SIG-M5 (cell line): Measurements from ENCODE around the gene ITPA.
A peak's percentile ranks its signal among the peaks of the same experiment; 100 is the strongest.
"Not testable (repeated sequence)": the region's sequence is repeated elsewhere in the genome, so short reads cannot be mapped to it uniquely, and the experiment has no call there.

Experiments used
- DNase-seq: peaks from one replicate; lab custom pipeline; 2025; lab: John Stamatoyannopoulos, UW

ITPA gene

GRCh38 chr20:3199976-3200755 is 9.1 kb upstream of the ITPA start:
- DNase-seq, result no peak

DNA sequence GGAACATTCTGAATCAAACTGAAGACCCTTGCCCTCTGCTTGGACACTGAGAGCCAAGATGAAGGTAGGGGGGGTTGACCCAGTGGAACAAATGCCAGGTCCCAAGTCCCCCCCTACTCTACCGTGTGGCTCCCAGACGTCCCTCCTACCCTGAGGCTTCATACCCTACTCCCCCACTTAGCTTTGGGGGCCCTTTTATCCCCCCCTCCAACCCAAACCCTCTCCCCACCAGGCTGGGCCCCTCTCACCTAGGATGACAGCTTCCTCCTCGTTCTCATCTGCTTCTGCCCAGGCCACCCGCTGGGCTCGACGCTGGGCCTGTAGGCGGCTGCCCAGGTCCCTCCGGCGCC is 6.4 kb upstream of the ITPA start:
- DNase-seq, result no peak

GRCh38 chr20:3203315-3204123 is 5.8 kb upstream of the ITPA start:
- DNase-seq, result no peak

- peak; percentile 37 for DNase-seq
Measured at GRCh38 chr20:3204124-3204794, 5.0 kb upstream of the ITPA start, which contains the start of gene DDRGK1. DDRGK1 (minus strand) TSS chr20:3204682; CDS start chr20:3204627, 55 bp downstream.

DNA sequence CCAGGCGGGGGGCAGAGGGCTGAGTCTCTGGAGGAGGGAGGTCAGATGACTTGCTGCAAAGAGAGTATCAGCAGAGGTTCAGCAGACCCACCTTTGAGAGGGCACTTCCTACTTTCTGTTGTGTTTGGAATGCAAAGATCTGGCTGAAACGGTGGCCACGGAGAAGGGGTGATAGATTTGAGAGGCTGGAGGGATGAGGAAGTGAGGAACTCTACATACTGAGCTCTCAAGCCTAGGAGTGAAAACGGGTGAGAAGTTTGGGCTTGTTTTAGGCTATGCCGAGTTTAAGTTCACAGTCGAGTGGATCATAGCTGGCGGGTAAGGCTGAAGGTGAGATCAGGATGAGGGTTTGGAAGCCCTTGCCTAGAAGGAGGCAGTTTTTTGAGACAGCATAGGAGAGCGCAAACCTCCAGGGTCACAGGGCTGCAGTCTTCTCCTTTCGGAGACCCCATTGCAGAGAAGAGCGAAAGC is 477 bp upstream of the ITPA start:
- DNase-seq, result no peak

DNA sequence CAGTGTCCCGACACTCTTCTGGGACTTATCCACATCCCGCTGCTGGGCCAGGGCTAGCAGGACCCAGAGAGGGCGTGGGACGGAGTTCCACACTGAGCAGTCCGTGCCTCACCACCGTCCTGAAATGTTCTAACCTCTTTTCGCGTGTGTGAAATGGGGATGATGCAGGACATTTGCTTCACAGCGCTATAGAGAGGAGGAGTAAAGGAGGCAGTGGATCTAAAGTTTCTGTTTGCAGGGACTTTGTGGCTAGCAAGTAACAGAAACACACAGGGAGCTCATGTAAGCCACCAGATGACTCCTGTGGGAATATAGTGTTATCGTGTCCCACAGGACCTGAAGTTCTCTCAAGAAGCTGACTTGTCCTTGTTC is 634 bp downstream of the ITPA start:
- DNase-seq, result no peak

DNA sequence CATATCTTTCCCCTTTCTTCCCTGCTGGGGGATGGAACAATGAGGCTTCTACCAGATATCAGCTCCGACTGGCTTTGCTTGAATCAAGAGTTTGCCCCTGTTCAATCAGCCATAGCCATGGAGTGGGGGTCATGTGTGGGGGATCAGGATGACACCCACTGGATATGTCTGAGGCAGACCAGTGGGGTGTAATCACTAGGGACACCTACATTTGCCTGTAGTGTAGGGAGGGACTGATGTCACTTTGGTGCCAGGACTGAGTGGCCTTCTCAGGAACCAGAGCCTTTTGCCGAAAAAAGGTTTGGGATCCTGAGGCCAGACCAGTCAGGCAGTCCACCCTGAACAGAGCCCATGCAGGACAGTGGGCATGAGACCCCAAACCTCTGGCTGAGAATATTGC is 1.0 kb downstream of the ITPA start:
- DNase-seq, result no peak

DNA sequence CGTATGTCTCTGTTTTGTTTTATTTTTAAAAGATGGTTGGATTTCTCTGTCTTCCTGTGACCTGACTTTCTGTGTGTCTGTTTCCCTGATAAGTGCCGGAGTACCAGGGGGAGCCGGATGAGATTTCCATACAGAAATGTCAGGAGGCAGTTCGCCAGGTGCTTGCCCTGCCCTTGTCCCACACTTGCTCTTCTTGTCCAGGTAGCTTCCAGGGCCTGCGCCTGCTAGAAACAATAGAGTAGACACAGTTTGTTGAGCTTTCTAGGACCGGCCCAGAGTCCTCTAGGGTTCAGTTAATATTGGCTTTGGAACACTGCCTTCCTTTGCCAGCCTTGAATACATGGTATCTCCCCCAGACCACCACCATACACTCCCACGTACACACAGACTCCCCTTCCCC is 3.9 kb downstream of the ITPA start:
- DNase-seq, result no peak

- not testable (repeated sequence) for DNase-seq
Measured at GRCh38 chr20:3215359-3215917, 6.1 kb downstream of the ITPA start.

DNA sequence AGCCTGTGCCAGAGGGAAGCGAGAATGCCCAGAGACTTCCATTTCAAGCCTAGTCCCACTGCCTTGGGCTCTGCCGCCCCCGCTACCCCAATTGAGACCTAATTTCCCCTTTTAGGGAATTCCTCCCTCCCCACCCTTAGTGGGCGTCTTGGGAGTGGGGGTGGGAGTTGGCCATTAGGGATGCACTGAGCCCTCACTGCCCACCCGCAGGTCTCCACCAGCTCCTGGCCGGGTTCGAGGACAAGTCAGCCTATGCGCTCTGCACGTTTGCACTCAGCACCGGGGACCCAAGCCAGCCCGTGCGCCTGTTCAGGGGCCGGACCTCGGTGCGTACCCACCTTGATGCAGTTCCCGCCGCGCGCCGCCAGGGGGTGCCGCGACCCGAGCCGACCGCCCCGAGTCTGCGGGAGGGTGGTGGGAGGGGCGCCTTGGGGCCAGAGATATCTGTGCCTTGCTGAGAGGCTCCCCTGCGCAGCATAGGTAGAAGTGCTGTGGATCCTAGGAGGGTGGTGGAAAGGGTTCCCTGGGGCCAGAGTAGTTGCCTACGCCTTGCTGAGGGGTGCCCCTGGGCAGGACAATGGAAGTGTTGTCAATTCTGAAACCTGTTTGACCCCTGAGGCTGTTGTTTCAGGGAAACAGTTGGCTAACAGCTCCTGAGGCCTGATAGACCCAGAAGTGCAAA is 9.2 kb downstream of the ITPA start:
- DNase-seq, result no peak

DNA sequence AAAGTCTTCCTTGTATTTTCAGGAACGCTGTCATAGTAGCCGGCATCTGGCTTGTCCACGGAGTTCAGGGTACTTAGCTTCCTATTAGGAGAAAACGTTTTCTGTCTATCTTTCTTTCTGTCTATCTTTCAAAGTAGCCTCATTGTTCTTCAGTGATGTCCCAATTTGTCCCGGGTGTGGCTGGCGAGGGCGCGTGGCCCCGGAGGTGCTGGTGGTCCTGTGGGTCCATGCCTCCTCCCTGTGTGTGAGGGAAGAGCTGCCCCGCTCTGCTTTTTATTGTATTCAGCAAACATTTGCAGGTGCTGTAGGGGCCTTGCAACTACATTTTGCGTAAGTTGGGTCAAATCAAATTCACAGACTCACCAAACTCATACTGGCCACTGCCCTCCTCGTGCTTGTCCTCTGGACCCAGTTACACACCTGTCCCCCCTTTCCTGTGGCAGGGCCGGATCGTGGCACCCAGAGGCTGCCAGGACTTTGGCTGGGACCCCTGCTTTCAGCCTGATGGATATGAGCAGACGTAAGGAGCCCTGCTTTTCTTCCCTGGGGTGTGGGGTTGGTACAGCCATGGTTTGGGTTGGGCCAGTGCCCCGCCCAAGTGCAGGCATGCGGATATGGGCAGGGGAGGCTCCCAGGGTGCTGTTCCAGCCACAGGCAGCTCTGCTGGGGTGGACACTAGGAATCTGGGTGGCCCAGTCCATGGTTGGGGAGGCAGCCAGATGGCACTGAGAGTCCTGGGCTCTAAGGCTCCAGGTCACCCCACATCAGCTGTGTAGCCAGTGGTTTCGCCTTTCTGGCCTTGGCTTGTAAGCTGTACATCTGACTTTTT is 12.3 kb downstream of the ITPA start:
- DNase-seq, result no peak

- DNase-seq, result no peak
Measured at GRCh38 chr20:3222635-3223600, 13.6 kb downstream of the ITPA start.

DNA sequence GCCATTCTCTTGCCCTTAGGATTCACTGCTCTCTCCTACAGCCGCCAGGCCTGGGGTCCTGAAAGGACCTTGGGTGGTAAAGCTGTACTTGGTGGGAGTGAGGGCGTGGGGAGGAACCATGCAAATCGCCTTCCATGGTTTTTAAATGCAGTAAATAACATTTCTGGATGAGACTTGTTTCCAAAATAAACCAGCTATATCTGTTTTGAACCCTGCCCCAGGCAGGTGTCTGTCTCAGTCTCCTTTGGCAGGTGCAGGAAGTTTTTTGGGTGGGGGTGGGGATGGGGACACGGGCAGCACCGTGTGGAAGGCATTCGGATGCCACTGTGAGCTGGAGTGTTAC is 14.3 kb downstream of the ITPA start:
- DNase-seq, result no peak

DNA sequence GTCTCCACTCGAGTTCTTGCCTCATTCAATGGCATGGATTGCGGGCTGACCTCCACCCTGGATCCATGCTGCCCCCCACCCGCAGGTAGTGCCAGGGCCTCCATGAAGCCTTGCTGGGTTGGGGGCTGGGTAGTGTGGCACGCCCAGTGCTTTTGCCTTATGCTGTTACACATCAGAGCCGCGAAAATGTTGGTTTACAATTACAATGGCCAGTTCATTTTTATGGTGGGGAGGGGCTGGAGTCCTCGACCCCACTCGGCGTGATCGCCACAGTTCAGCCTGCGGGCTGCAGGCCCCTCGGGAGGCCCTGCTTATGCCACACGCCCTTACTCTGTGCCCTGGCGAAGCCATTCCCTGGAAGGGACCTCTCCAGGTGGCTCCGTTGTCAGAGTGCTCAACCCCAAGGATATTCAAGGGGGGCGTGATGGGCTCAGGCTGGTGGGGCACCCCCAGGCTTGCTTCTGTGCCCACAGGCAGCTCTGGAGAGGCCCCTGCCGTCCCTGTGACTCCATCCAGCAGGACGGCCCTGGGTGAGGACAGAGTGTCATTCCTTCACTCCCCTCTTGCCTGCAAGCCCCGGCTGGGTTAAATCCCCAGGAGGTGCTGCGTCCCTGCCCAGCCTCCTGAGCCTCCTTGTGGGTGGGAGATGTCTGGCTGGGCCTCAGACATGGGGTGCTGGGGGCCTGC is 14.8 kb downstream of the ITPA start:
- DNase-seq, result no peak

- DNase-seq, result no peak
Measured at GRCh38 chr20:3224681-3225421, 15.6 kb downstream of the ITPA start.

GRCh38 chr20:3226093-3226492 is 16.8 kb downstream of the ITPA start:
- no peak for DNase-seq

DNA sequence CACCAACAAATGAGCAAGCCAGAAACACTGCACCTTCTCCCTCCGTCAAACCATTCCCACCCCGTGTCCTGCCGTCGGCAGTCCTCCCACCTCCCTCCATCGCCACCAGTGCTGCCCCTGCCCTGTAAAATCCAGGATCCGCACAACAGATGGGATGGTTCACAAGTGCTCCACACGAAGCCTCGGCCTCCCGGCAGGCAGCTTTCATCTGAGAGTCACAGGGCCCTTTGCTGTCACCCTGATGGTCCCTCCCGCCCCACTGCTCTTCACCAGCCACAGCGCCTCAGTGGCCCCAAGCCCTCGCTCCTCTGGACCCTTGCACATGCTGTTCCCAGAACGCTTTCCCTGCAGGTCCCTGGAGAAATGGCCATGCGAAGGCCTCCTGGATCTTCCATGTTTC is 17.6 kb downstream of the ITPA start:
- no peak for DNase-seq

GRCh38 chr20:3227506-3227905 is 18.2 kb downstream of the ITPA start:
- no peak for DNase-seq
